HEK293 (cell line): Measurements from ENCODE around the gene RNF4.

Experiments
- CTCF ChIA-PET: fragments of 350-600 bp; formaldehyde crosslinking; extraction: SDS; loops from one replicate; lab custom pipeline; 2021; ENCODE audit warnings: antibody characterized with exemption; lab: Yijun Ruan, JAX
- POLR2A ChIA-PET: fragments of 300-600 bp; formaldehyde crosslinking; extraction: SDS; loops from one replicate; lab custom pipeline; 2020; ENCODE audit warnings: antibody characterized with exemption, inconsistent platforms; lab: Yijun Ruan, JAX
- H3K27ac ChIP-seq: fragments of 200-500 bp; sonication (Bioruptor generic); 2 replicates; pipeline ENCODE4 v1.5.1; 2014; ENCODE audit warnings: low read depth, low read length, control low read depth, inconsistent platforms; ENCODE audit errors: extremely low read depth
- H3K36me3 ChIP-seq, 2 experiments: fragments of 200-500 bp in 1 of 2; sonication (Bioruptor generic) in 1 of 2; 1 replicate in 1 of 2; 2 replicates in 1 of 2; pipeline ENCODE4 v1.5.1; 2014 to 2017; ENCODE audit warnings: inconsistent platforms in 2 of 2, low read length in 2 of 2; ENCODE audit not compliant: control insufficient read depth in 2 of 2, insufficient read depth in 1 of 2
- H3K4me1 ChIP-seq: fragments of 200-500 bp; sonication (Bioruptor generic); 2 replicates; pipeline ENCODE4 v1.5.1; 2014; ENCODE audit warnings: mild to moderate bottlenecking, low read length, inconsistent platforms; ENCODE audit not compliant: control insufficient read depth, insufficient read depth
- H3K4me3 ChIP-seq: 2 replicates; pipeline ENCODE4 v1.5.1; 2011; ENCODE audit warnings: low read depth, mild to moderate bottlenecking, control low read depth, low read length, moderate library complexity
- H3K9me3 ChIP-seq: fragments of 200-500 bp; sonication (Bioruptor generic); 2 replicates; pipeline ENCODE4 v1.5.1; 2014; ENCODE audit warnings: low read depth, low read length, inconsistent platforms; ENCODE audit not compliant: control insufficient read depth, insufficient read depth
- EGR2 ChIP-seq: fragments of 450-650 bp; formaldehyde crosslinking; IDR thresholded peaks from 2 replicates; pipeline ENCODE4 v1.5.1; 2016; ENCODE audit warnings: low read depth, missing biosample characterization, missing genetic modification characterization
- GLIS2 ChIP-seq: fragments of 450-650 bp; formaldehyde crosslinking; IDR thresholded peaks from 2 replicates; pipeline ENCODE4 v1.5.1; 2016; ENCODE audit warnings: missing biosample characterization, missing genetic modification characterization
- KLF10 ChIP-seq: fragments of 450-650 bp; IDR thresholded peaks from 2 replicates; pipeline ENCODE4 v1.5.1; 2018; ENCODE audit warnings: missing biosample characterization, mild to moderate bottlenecking, missing genetic modification characterization
- KLF9 ChIP-seq: fragments of 450-650 bp; formaldehyde crosslinking; IDR thresholded peaks from 2 replicates; pipeline ENCODE4 v1.5.1; 2016; ENCODE audit warnings: missing biosample characterization, missing genetic modification characterization, low read depth
- PATZ1 ChIP-seq: fragments of 450-650 bp; formaldehyde crosslinking; IDR thresholded peaks from 2 replicates; pipeline ENCODE4 v1.5.1; 2016; ENCODE audit warnings: missing biosample characterization, missing genetic modification characterization
- SCRT1 ChIP-seq: fragments of 450-650 bp; formaldehyde crosslinking; IDR thresholded peaks from 2 replicates; pipeline ENCODE4 v1.5.1; 2016; ENCODE audit warnings: missing biosample characterization, missing genetic modification characterization, borderline replicate concordance
- SCRT2 ChIP-seq: fragments of 450-650 bp; formaldehyde crosslinking; IDR thresholded peaks from 2 replicates; pipeline ENCODE4 v1.5.1; 2016; ENCODE audit warnings: missing biosample characterization, missing genetic modification characterization
- SETDB1 ChIP-seq: IDR thresholded peaks from one replicate; pipeline ENCODE4 v1.6.1; 2017; ENCODE audit warnings: mild to moderate bottlenecking, low read length, moderate library complexity, mixed read lengths; ENCODE audit not compliant: insufficient read length
- YY2 ChIP-seq: fragments of 450-650 bp; formaldehyde crosslinking; IDR thresholded peaks from 2 replicates; pipeline ENCODE4 v1.5.1; 2016; ENCODE audit warnings: missing biosample characterization, missing genetic modification characterization
- ZBTB8A ChIP-seq: fragments of 450-650 bp; formaldehyde crosslinking; IDR thresholded peaks from 2 replicates; pipeline ENCODE4 v1.5.1; 2016; ENCODE audit warnings: missing biosample characterization, missing genetic modification characterization
- ZFHX2 ChIP-seq: fragments of 450-650 bp; formaldehyde crosslinking; conservative IDR thresholded peaks from 2 replicates; pipeline ENCODE4 v1.5.1; 2016; ENCODE audit warnings: missing biosample characterization, missing genetic modification characterization
- ZNF175 ChIP-seq: fragments of 450-650 bp; formaldehyde crosslinking; IDR thresholded peaks from 2 replicates; pipeline ENCODE4 v1.5.1; 2016; ENCODE audit warnings: missing biosample characterization, missing genetic modification characterization
- ZNF2 ChIP-seq: fragments of 450-650 bp; formaldehyde crosslinking; IDR thresholded peaks from 2 replicates; pipeline ENCODE4 v1.5.1; 2016; ENCODE audit warnings: missing biosample characterization, missing genetic modification characterization
- ZNF211 ChIP-seq: fragments of 450-650 bp; formaldehyde crosslinking; IDR thresholded peaks from 2 replicates; pipeline ENCODE4 v1.5.1; 2016; ENCODE audit warnings: low read depth, missing biosample characterization, missing genetic modification characterization
- ZNF23 ChIP-seq: fragments of 450-650 bp; formaldehyde crosslinking; IDR thresholded peaks from 2 replicates; pipeline ENCODE4 v1.5.1; 2016; ENCODE audit warnings: missing biosample characterization, missing genetic modification characterization, borderline replicate concordance
- ZNF302 ChIP-seq: fragments of 450-650 bp; formaldehyde crosslinking; IDR thresholded peaks from 2 replicates; pipeline ENCODE4 v1.5.1; 2016; ENCODE audit warnings: missing biosample characterization, missing genetic modification characterization, low read depth
- ZNF335 ChIP-seq: fragments of 450-650 bp; formaldehyde crosslinking; conservative IDR thresholded peaks from 2 replicates; pipeline ENCODE4 v1.5.1; 2016; ENCODE audit warnings: missing biosample characterization, missing genetic modification characterization
- ZNF362 ChIP-seq: fragments of 450-650 bp; formaldehyde crosslinking; IDR thresholded peaks from 2 replicates; pipeline ENCODE4 v1.5.1; 2016; ENCODE audit warnings: missing biosample characterization, missing genetic modification characterization
- ZNF391 ChIP-seq: fragments of 450-650 bp; formaldehyde crosslinking; IDR thresholded peaks from 2 replicates; pipeline ENCODE4 v1.5.1; 2016; ENCODE audit warnings: low read depth, missing biosample characterization, missing genetic modification characterization, borderline replicate concordance
- ZNF426 ChIP-seq: fragments of 450-650 bp; formaldehyde crosslinking; IDR thresholded peaks from 2 replicates; pipeline ENCODE4 v1.5.1; 2017; ENCODE audit warnings: missing biosample characterization, missing genetic modification characterization, mild to moderate bottlenecking, inconsistent platforms, moderate library complexity
- ZNF571 ChIP-seq: fragments of 450-650 bp; formaldehyde crosslinking; IDR thresholded peaks from 2 replicates; pipeline ENCODE4 v1.5.0; 2017; ENCODE audit warnings: missing biosample characterization, missing genetic modification characterization
- ZNF600 ChIP-seq: fragments of 450-650 bp; formaldehyde crosslinking; IDR thresholded peaks from 2 replicates; pipeline ENCODE4 v1.5.1; 2016; ENCODE audit warnings: missing biosample characterization, missing genetic modification characterization
- ZNF621 ChIP-seq: fragments of 450-650 bp; formaldehyde crosslinking; IDR thresholded peaks from 2 replicates; pipeline ENCODE4 v1.5.1; 2017; ENCODE audit warnings: missing biosample characterization, missing genetic modification characterization
- ZNF623 ChIP-seq: fragments of 450-650 bp; formaldehyde crosslinking; IDR thresholded peaks from 2 replicates; pipeline ENCODE4 v1.5.1; 2016; ENCODE audit warnings: missing biosample characterization, missing genetic modification characterization
- ZNF624 ChIP-seq: fragments of 450-650 bp; formaldehyde crosslinking; IDR thresholded peaks from 2 replicates; pipeline ENCODE4 v1.5.1; 2017; ENCODE audit warnings: missing biosample characterization, missing genetic modification characterization
- ZSCAN30 ChIP-seq: fragments of 450-650 bp; IDR thresholded peaks from 2 replicates; pipeline ENCODE4 v1.5.1; 2018; ENCODE audit warnings: missing biosample characterization, mild to moderate bottlenecking, missing genetic modification characterization, moderate library complexity
- ZSCAN4 ChIP-seq: fragments of 450-650 bp; formaldehyde crosslinking; IDR thresholded peaks from 2 replicates; pipeline ENCODE4 v1.5.1; 2017; ENCODE audit warnings: missing biosample characterization, missing genetic modification characterization
- TF ChIP-seq, protein P1 (sequence below): fragments of 450-650 bp; formaldehyde crosslinking; IDR thresholded peaks from 2 replicates; pipeline ENCODE4 v1.5.1; 2016; ENCODE audit warnings: missing biosample characterization, missing genetic modification characterization

The RNF4 gene

DNA sequence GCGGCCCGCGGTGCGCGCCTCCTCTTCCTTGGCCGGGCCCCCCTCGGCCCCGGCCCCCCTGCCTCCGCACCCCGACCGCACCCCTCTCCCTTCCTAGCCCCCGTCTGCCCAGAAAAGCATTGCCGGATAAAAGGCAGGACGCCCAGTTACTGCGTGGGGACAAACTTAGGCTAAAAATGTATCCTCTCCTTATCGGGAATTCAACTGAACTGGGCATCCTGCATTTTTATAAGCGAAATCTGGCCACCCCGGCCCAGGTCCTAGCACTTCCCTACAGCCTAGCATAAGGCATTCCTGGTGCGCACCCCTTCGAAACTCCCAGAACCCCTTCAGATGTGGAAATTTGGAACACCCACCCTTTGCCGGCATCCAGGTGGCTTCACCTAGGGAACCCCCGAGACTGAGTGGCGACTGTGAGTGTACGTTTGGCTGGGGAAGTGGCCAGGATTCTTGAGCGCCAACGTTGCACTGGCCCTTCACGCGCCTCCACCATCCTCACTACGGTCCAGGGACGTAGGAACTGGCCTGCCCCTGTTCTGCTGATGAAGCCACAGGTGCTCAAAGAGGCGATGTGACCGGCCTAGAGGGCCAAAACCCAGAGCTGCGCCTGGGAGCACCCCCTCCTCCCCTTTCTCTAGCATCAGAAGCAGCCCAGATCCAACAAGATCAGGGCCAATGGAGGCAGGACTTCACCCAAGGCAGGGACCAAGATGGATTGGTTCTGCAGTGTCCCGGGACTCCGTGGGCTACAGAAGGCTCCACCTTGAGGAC is 5.7 kb upstream of the RNF4 start:
- Histone ChIP-seq H3K4me1 (no peaks in the 10 kb centered on the region; the same call in 1 of the 2 replicates), H3K36me3 (no peaks in the 10 kb centered on the region), H3K27ac (no peak overlapping the region), H3K9me3 (no peaks in the 10 kb centered on the region), H3K4me3 (no peak overlapping the region)
- CTCF ChIA-PET = interaction anchor here (0.6 to 1.0 kb wide), 3 partner anchors 50 to 245 kb away, joined by 3 read pairs; no protein-coding TSS in a partner anchor
- TF ChIP-seq ZNF623 (tag by site-specific recombination) (no peak), SCRT1 (tag by site-specific recombination) (0 out of 2 replicates have a peak, but pooled peaks have one; percentile 31), ZNF391 (no peak), ZNF621 (tag by site-specific recombination) (no peak), ZNF362 (tag by site-specific recombination) (no peak), ZBTB8A (tag by site-specific recombination) (peak; percentile 63), ZSCAN30 (tag by site-specific recombination) (no peak), ZNF335 (peak; percentile 33), KLF9 (tag by site-specific recombination) (no peak), ZFHX2 (tag by site-specific recombination) (no peak), ZSCAN4 (no peak), SCRT2 (tag by site-specific recombination) (peak; percentile 82), YY2 (tag by site-specific recombination) (no peak), PATZ1 (tag by site-specific recombination) (0 out of 2 replicates have a peak, but pooled peaks have one; percentile 23), ZNF426 (tag by site-specific recombination) (no peak), SETDB1 (no peak), ZNF211 (tag by site-specific recombination) (no peak), ZNF175 (tag by site-specific recombination) (no peak), ZNF624 (no peak), ZNF23 (tag by site-specific recombination) (no peak), ZNF2 (tag by site-specific recombination) (no peak), ZNF600 (peak; percentile 38; the same call in 1 of the 2 replicates), EGR2 (no peak), ZNF302 (tag by site-specific recombination) (no peak), KLF10 (no peak), GLIS2 (0 out of 2 replicates have a peak, but pooled peaks have one; percentile 12), ZNF571 (no peak)
- TF ChIP-seq, protein P1, sequence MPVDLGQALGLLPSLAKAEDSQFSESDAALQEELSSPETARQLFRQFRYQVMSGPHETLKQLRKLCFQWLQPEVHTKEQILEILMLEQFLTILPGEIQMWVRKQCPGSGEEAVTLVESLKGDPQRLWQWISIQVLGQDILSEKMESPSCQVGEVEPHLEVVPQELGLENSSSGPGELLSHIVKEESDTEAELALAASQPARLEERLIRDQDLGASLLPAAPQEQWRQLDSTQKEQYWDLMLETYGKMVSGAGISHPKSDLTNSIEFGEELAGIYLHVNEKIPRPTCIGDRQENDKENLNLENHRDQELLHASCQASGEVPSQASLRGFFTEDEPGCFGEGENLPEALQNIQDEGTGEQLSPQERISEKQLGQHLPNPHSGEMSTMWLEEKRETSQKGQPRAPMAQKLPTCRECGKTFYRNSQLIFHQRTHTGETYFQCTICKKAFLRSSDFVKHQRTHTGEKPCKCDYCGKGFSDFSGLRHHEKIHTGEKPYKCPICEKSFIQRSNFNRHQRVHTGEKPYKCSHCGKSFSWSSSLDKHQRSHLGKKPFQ (tag by site-specific recombination) = no peak
- POLR2A ChIA-PET = no interaction called here
